ENCODE results near the gene ACTMAP.

Gene ACTMAP

GRCh38 chr19:40797963-40798682 lies 47.8 kb upstream of the ACTMAP start:
- peak overlapping the region; percentile 68 for H2AK5ac ChIP-seq (ENCODE audit: low read depth, low read length)
- H3K27me3 ChIP-seq (ENCODE audit: control insufficient read depth in 3 of 3, insufficient read depth in 3 of 3, low read depth in 1 of 3, low read length in 3 of 3) = no peaks in the 10 kb centered on the region
- peaks cover 24 to 28% of the 10 kb centered on the region in 2 donors for H3K4me1 ChIP-seq (ENCODE audit: control insufficient read depth in 2 of 2, insufficient read depth in 1 of 2, low read depth in 1 of 2, low read length in 2 of 2)
- H2AFZ ChIP-seq (ENCODE audit: low read length) = peak overlapping the region; percentile 85
- no peak overlapping the region for H4K91ac ChIP-seq (ENCODE audit: low read depth, low read length, poor library complexity)
- no peak overlapping the region for H2BK15ac ChIP-seq (ENCODE audit: low read length)
- H3K23ac ChIP-seq (ENCODE audit: low read depth, low read length, poor library complexity) = peak overlapping the region; percentile 67
- no peak overlapping the region for H3K14ac ChIP-seq (ENCODE audit: low read length)
- H3K36me3 ChIP-seq (replicated peaks in 1 of 2; ENCODE audit: control insufficient read depth in 2 of 2, insufficient read depth in 2 of 2, low read length in 2 of 2) = peaks cover 17 to 32% of the 10 kb centered on the region in 2 donors
- peak overlapping the region; percentile 91 for H3K18ac ChIP-seq (ENCODE audit: low read length)
- WGBS, 2 donors (ENCODE audit: extremely low coverage in 2 of 2, insufficient read length in 2 of 2, insufficient replicate concordance in 1 of 2) = no CpG with 5 or more reads among the region's 28 CpGs
- no peaks in the 10 kb centered on the region for H3K9me3 ChIP-seq (replicated peaks in 1 of 2; ENCODE audit: control insufficient read depth in 2 of 2, insufficient read depth in 1 of 2, low read depth in 1 of 2, low read length in 2 of 2)
- H3K79me1 ChIP-seq (ENCODE audit: low read depth, low read length) = peaks cover 18% of the 10 kb centered on the region
- H3K9ac ChIP-seq (ENCODE audit: low read depth, low read length, poor library complexity) = no peak overlapping the region
- no peak overlapping the region for H2BK5ac ChIP-seq (ENCODE audit: low read length)
- H2BK120ac ChIP-seq (ENCODE audit: low read depth, low read length) = no peak overlapping the region
- peak overlapping the region; percentile 53 to 76 for H3K4me3 ChIP-seq (ENCODE audit: low read length in 2 of 2)
- H3K4ac ChIP-seq (ENCODE audit: low read length) = peak overlapping the region; percentile 69
- peak overlapping the region; percentile 73 for H3K27ac ChIP-seq (replicated peaks; ENCODE audit: low read length)
- H4K8ac ChIP-seq (ENCODE audit: low read depth, low read length) = no peak overlapping the region
- H3K4me2 ChIP-seq (ENCODE audit: insufficient read depth, low read length, poor library complexity, severe bottlenecking) = peak overlapping the region; percentile 59
- DNase-seq (ENCODE audit: low spot score) = peak; percentile 58
- H2BK12ac ChIP-seq (ENCODE audit: low read length) = peak overlapping the region; percentile 16

DNA sequence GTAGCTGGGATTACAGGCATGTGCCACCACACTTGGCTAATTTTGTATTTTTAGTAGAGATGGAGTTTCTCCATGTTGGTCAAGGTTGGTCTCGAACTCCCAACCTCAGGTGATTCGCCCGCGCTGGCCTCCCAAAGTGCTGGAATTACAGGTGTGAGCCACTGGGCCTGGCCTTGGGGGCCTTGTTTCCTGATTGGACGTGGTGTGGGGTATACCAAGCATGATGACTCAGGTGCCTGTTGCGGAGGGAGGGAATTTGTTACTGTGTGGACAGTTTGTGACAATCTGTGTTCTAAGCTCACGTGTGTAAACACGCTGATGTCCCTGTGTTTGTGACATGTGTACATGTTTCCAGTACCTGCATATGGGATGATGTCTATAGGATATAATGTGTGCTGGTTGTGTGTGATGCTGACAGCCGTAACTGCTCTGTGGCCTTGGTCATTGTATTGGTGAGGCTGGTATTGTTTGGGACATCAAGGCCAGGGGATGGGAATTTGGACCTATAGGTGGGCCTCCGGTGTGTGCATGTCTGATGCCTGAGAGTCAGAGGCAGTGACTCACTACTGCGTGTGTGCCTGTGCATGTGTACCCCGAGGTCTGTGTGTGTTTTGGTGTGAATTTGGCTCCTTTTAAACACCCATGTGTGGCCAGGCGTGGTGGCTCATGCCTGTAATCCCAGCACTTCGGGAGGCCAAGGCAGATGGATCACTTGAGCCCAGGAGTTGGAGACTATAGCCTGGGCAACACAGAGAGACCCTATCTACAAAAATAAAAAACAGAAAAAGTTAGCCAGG lies 47.1 kb upstream of the ACTMAP start:
- Histone ChIP-seq H3K27ac (replicated peaks; ENCODE audit: low read length) (no peak overlapping the region), H3K4me3 (ENCODE audit: low read length in 2 of 2) (peak overlapping the region in 1 of 2 donors; percentile 53)

DNA sequence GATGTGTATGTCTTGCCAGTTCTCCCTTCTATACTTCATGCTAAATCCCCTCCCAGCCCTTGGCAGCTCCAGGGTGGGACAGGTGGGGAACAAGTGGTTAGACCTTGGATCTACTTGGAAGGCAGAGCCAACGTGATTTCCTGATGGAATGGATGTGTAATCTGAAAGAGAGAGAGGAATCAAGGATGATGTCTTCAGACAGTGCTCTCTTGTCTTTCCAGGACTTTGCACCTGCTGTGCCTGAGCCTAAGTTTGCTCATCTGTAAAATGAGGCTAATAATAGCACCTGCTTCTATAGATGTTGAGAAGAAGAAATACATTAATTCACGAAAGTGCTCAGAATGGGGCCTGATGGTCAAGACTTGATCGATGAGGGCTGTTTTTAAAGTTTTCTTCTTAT lies 41.7 kb upstream of the ACTMAP start:
- Histone ChIP-seq H2AK5ac (ENCODE audit: low read depth, low read length) (no peak overlapping the region), H3K9ac (ENCODE audit: low read depth, low read length, poor library complexity) (no peak overlapping the region), H3K4ac (ENCODE audit: low read length) (no peak overlapping the region), H3K4me2 (ENCODE audit: insufficient read depth, low read length, poor library complexity, severe bottlenecking) (no peak overlapping the region), H2BK120ac (ENCODE audit: low read depth, low read length) (no peak overlapping the region), H4K91ac (ENCODE audit: low read depth, low read length, poor library complexity) (no peak overlapping the region), H4K8ac (ENCODE audit: low read depth, low read length) (no peak overlapping the region), H3K79me1 (ENCODE audit: low read depth, low read length) (no peaks in the 10 kb centered on the region), H2BK12ac (ENCODE audit: low read length) (no peak overlapping the region), H3K4me1 (ENCODE audit: control insufficient read depth in 2 of 2, insufficient read depth in 1 of 2, low read depth in 1 of 2, low read length in 2 of 2) (peaks cover 0 to 7% of the 10 kb centered on the region in 2 donors), H3K14ac (ENCODE audit: low read length) (no peak overlapping the region), H3K27me3 (ENCODE audit: control insufficient read depth in 3 of 3, insufficient read depth in 3 of 3, low read depth in 1 of 3, low read length in 3 of 3) (no peaks in the 10 kb centered on the region), H2AFZ (ENCODE audit: low read length) (no peak overlapping the region), H2BK15ac (ENCODE audit: low read length) (no peak overlapping the region), H3K27ac (replicated peaks; ENCODE audit: low read length) (no peak overlapping the region), H3K36me3 (replicated peaks in 1 of 2; ENCODE audit: control insufficient read depth in 2 of 2, insufficient read depth in 2 of 2, low read length in 2 of 2) (peaks cover 0 to 7% of the 10 kb centered on the region in 2 donors), H2BK5ac (ENCODE audit: low read length) (no peak overlapping the region), H3K18ac (ENCODE audit: low read length) (no peak overlapping the region), H3K9me3 (replicated peaks in 1 of 2; ENCODE audit: control insufficient read depth in 2 of 2, insufficient read depth in 1 of 2, low read depth in 1 of 2, low read length in 2 of 2) (no peaks in the 10 kb centered on the region), H3K23ac (ENCODE audit: low read depth, low read length, poor library complexity) (no peak overlapping the region), H3K4me3 (ENCODE audit: low read length in 2 of 2) (no peak overlapping the region)
- no peak for DNase-seq (ENCODE audit: low spot score)
- no CpG with 5 or more reads among the region's 3 CpGs for WGBS, 2 donors (ENCODE audit: extremely low coverage in 2 of 2, insufficient read length in 2 of 2, insufficient replicate concordance in 1 of 2)

More for the DNA sequence above, 47.1 kb upstream of the ACTMAP start:
- H2AFZ ChIP-seq (ENCODE audit: low read length) = no peak overlapping the region
- no peak overlapping the region for H3K4ac ChIP-seq (ENCODE audit: low read length)
- H2BK120ac ChIP-seq (ENCODE audit: low read depth, low read length) = no peak overlapping the region
- no peaks in the 10 kb centered on the region for H3K27me3 ChIP-seq (ENCODE audit: control insufficient read depth in 3 of 3, insufficient read depth in 3 of 3, low read depth in 1 of 3, low read length in 3 of 3)
- H3K9me3 ChIP-seq (replicated peaks in 1 of 2; ENCODE audit: control insufficient read depth in 2 of 2, insufficient read depth in 1 of 2, low read depth in 1 of 2, low read length in 2 of 2) = no peaks in the 10 kb centered on the region
- no peak overlapping the region for H3K14ac ChIP-seq (ENCODE audit: low read length)
- H2BK15ac ChIP-seq (ENCODE audit: low read length) = no peak overlapping the region
- DNase-seq (ENCODE audit: low spot score) = no peak
- H3K36me3 ChIP-seq (replicated peaks in 1 of 2; ENCODE audit: control insufficient read depth in 2 of 2, insufficient read depth in 2 of 2, low read length in 2 of 2) = peaks cover 14 to 25% of the 10 kb centered on the region in 2 donors
- H4K91ac ChIP-seq (ENCODE audit: low read depth, low read length, poor library complexity) = no peak overlapping the region
- H2BK12ac ChIP-seq (ENCODE audit: low read length) = no peak overlapping the region
- no peak overlapping the region for H3K4me2 ChIP-seq (ENCODE audit: insufficient read depth, low read length, poor library complexity, severe bottlenecking)
- H3K23ac ChIP-seq (ENCODE audit: low read depth, low read length, poor library complexity) = no peak overlapping the region
- H4K8ac ChIP-seq (ENCODE audit: low read depth, low read length) = no peak overlapping the region
- H3K18ac ChIP-seq (ENCODE audit: low read length) = no peak overlapping the region
- peak overlapping the region; percentile 68 for H2AK5ac ChIP-seq (ENCODE audit: low read depth, low read length)
- no peak overlapping the region for H3K9ac ChIP-seq (ENCODE audit: low read depth, low read length, poor library complexity)
- H2BK5ac ChIP-seq (ENCODE audit: low read length) = no peak overlapping the region
- peaks cover 18 to 23% of the 10 kb centered on the region in 2 donors for H3K4me1 ChIP-seq (ENCODE audit: control insufficient read depth in 2 of 2, insufficient read depth in 1 of 2, low read depth in 1 of 2, low read length in 2 of 2)
- peaks cover 13% of the 10 kb centered on the region for H3K79me1 ChIP-seq (ENCODE audit: low read depth, low read length)
- WGBS, 2 donors (ENCODE audit: extremely low coverage in 2 of 2, insufficient read length in 2 of 2, insufficient replicate concordance in 1 of 2) = no CpG with 5 or more reads among the region's 14 CpGs

- Histone ChIP-seq H2BK120ac (ENCODE audit: low read depth, low read length) (no peak overlapping the region), H2BK15ac (ENCODE audit: low read length) (no peak overlapping the region), H3K4me2 (ENCODE audit: insufficient read depth, low read length, poor library complexity, severe bottlenecking) (no peak overlapping the region), H4K91ac (ENCODE audit: low read depth, low read length, poor library complexity) (no peak overlapping the region), H2AK5ac (ENCODE audit: low read depth, low read length) (no peak overlapping the region), H3K36me3 (replicated peaks in 1 of 2; ENCODE audit: control insufficient read depth in 2 of 2, insufficient read depth in 2 of 2, low read length in 2 of 2) (peaks cover 0 to 7% of the 10 kb centered on the region in 2 donors), H3K27me3 (ENCODE audit: control insufficient read depth in 3 of 3, insufficient read depth in 3 of 3, low read depth in 1 of 3, low read length in 3 of 3) (no peaks in the 10 kb centered on the region), H3K9me3 (replicated peaks in 1 of 2; ENCODE audit: control insufficient read depth in 2 of 2, insufficient read depth in 1 of 2, low read depth in 1 of 2, low read length in 2 of 2) (no peaks in the 10 kb centered on the region), H2BK5ac (ENCODE audit: low read length) (no peak overlapping the region), H3K18ac (ENCODE audit: low read length) (no peak overlapping the region), H3K4me3 (ENCODE audit: low read length in 2 of 2) (no peak overlapping the region), H2AFZ (ENCODE audit: low read length) (peak overlapping the region; percentile 36), H4K8ac (ENCODE audit: low read depth, low read length) (no peak overlapping the region), H3K27ac (replicated peaks; ENCODE audit: low read length) (no peak overlapping the region), H3K79me1 (ENCODE audit: low read depth, low read length) (no peaks in the 10 kb centered on the region), H3K14ac (ENCODE audit: low read length) (no peak overlapping the region), H3K23ac (ENCODE audit: low read depth, low read length, poor library complexity) (no peak overlapping the region), H3K9ac (ENCODE audit: low read depth, low read length, poor library complexity) (no peak overlapping the region), H2BK12ac (ENCODE audit: low read length) (no peak overlapping the region), H3K4me1 (ENCODE audit: control insufficient read depth in 2 of 2, insufficient read depth in 1 of 2, low read depth in 1 of 2, low read length in 2 of 2) (peaks cover 0 to 7% of the 10 kb centered on the region in 2 donors), H3K4ac (ENCODE audit: low read length) (no peak overlapping the region)
- no CpG with 5 or more reads among the region's 7 CpGs for WGBS, 2 donors (ENCODE audit: extremely low coverage in 2 of 2, insufficient read length in 2 of 2, insufficient replicate concordance in 1 of 2)
- DNase-seq (ENCODE audit: low spot score) = no peak
Measured at GRCh38 chr19:40791349-40791748, 41.1 kb upstream of the ACTMAP start.
